HCT116 (cell line): Measurements from ENCODE around the gene MLEC. TPM values are rescaled to one million over a fixed set of nuclear protein-coding genes. Genes with fewer than 3 reads are reported as not detected.

Experiments
- ATAC-seq: fragments of 200-7000 bp; cut with Tn5 transposase; 2 replicates; pipeline ENCODE4 v1.9.1; 2020; ENCODE audit warnings: mild to moderate bottlenecking, moderate library complexity
- BruUV-seq: library from RNA; stranded (reverse); fragments of 400-500 nt; replicated peaks from 2 replicates; lab custom pipeline; 2021; lab: Mats Ljungman, UMichigan
- CTCF ChIA-PET: fragments of 300-600 bp; sonication (Branson Sonifier 250); formaldehyde crosslinking; loops from one replicate; lab custom pipeline; 2021; ENCODE audit warnings: antibody characterized with exemption; lab: Charles Lee
- POLR2A ChIA-PET: fragments of 300-600, 350-600 bp; sonication (Branson Sonifier 250); formaldehyde crosslinking; loops from one replicate; lab custom pipeline; 2021; ENCODE audit warnings: antibody characterized with exemption; lab: Charles Lee
- RAD21 ChIA-PET, 2 experiments: fragments of 300-600 bp; sonication (Branson Sonifier 250); formaldehyde crosslinking; loops; one replicate each; lab custom pipeline; 2023; ENCODE audit warnings: low total read pairs in 2 of 2; ENCODE audit not compliant: uncharacterized antibody in 2 of 2, unreplicated experiment in 2 of 2, low non-redundant PET in 1 of 2; lab: Charles Lee
- DNase-seq: peaks from one replicate; pipeline ENCODE4 v3.0.0-alpha.2; 2010; ENCODE audit warnings: low read depth, low spot score
- H2AFZ ChIP-seq: fragments of 200-600 bp; shearing (Covaris generic), sonication (generic); 2 replicates; pipeline ENCODE4 v1.6.1; 2017; ENCODE audit warnings: low read depth, mixed run types, mixed read lengths, antibody characterized with exemption, low read length; ENCODE audit not compliant: poor library complexity, severe bottlenecking
- H3K27ac ChIP-seq: 2 replicates; pipeline ENCODE4 v1.5.1; 2012; ENCODE audit warnings: low read depth, low read length
- H3K27me3 ChIP-seq: fragments of 200-600 bp; sonication (generic); 2 replicates; pipeline ENCODE4 v1.6.1; 2016; ENCODE audit warnings: mixed run types, low read length, mixed read lengths; ENCODE audit not compliant: insufficient read depth
- H3K36me3 ChIP-seq, 2 experiments: fragments of 200-500 bp in 1 of 2; fragments of 200-600 bp in 1 of 2; sonication (Bioruptor generic) in 1 of 2; sonication (generic) in 1 of 2; 2 replicates each; pipeline versions ENCODE4 v1.5.1 to v1.6.1; 2014 to 2016; ENCODE audit warnings: low read length in 2 of 2, inconsistent platforms in 1 of 2, mixed read lengths in 1 of 2, mixed run types in 1 of 2; ENCODE audit not compliant: insufficient read depth in 2 of 2, control insufficient read depth in 1 of 2
- H3K4me1 ChIP-seq, 2 experiments: fragments of 200-600 bp in 1 of 2; sonication (generic) in 1 of 2; 2 replicates each; pipeline versions ENCODE4 v1.5.1 to v1.6.1; 2012 to 2017; ENCODE audit warnings: low read length in 2 of 2, inconsistent platforms in 1 of 2, mild to moderate bottlenecking in 1 of 2, mixed read lengths in 1 of 2, mixed run types in 1 of 2, moderate library complexity in 1 of 2; ENCODE audit not compliant: insufficient read depth in 2 of 2, control insufficient read depth in 1 of 2
- H3K4me2 ChIP-seq: fragments of 200-600 bp; sonication (generic); 2 replicates; pipeline ENCODE4 v1.6.1; 2017; ENCODE audit warnings: mixed run types, low read length, mixed read lengths
- H3K4me3 ChIP-seq, 2 experiments: fragments of 200-600 bp in 1 of 2; sonication (generic) in 1 of 2; replicated peaks in 1 of 2; 2 replicates each; pipeline ENCODE4 v1.5.1; 2011 to 2016; ENCODE audit warnings: low read length in 2 of 2, control low read depth in 1 of 2, low read depth in 1 of 2, mild to moderate bottlenecking in 1 of 2, mixed read lengths in 1 of 2, mixed run types in 1 of 2
- H3K79me2 ChIP-seq: fragments of 200-600 bp; sonication (generic); 2 replicates; pipeline ENCODE4 v1.6.1; 2017; ENCODE audit warnings: mild to moderate bottlenecking, mixed run types, low read length, moderate library complexity, mixed read lengths; ENCODE audit not compliant: insufficient read depth
- H3K9ac ChIP-seq: fragments of 200-600 bp; sonication (generic); 2 replicates; pipeline ENCODE4 v1.6.1; 2016; ENCODE audit warnings: low read length, mixed read lengths
- H3K9me2 ChIP-seq: fragments of 200-600 bp; sonication (generic), shearing (Covaris generic); 2 replicates; pipeline ENCODE4 v1.6.1; 2017; ENCODE audit warnings: mixed run types, mild to moderate bottlenecking, moderate library complexity; ENCODE audit not compliant: insufficient read depth
- H3K9me3 ChIP-seq, 2 experiments: fragments of 200-500 bp in 1 of 2; fragments of 200-600 bp in 1 of 2; sonication (Bioruptor generic) in 1 of 2; sonication (generic) in 1 of 2; 2 replicates each; pipeline ENCODE4 v1.6.1; 2014 to 2017; ENCODE audit warnings: low read length in 2 of 2, mixed read lengths in 2 of 2, inconsistent platforms in 1 of 2, low read depth in 1 of 2, mild to moderate bottlenecking in 1 of 2, mixed run types in 1 of 2, moderate library complexity in 1 of 2; ENCODE audit not compliant: control insufficient read depth in 1 of 2, insufficient read depth in 1 of 2
- H4K20me1 ChIP-seq: fragments of 200-600 bp; sonication (generic), shearing (Covaris generic); 2 replicates; pipeline ENCODE4 v1.6.1; 2017; ENCODE audit warnings: mixed run types, mild to moderate bottlenecking, moderate library complexity; ENCODE audit not compliant: insufficient read depth
- CBX3 ChIP-seq: IDR thresholded peaks from 2 replicates; pipeline ENCODE4 v1.6.1; 2012; ENCODE audit warnings: low read depth
- ELF1 ChIP-seq: IDR thresholded peaks from 2 replicates; pipeline ENCODE4 v1.6.1; 2012; ENCODE audit warnings: low read depth, borderline replicate concordance
- EZH2 ChIP-seq: fragments of 200-600 bp; sonication (generic); IDR thresholded peaks from 2 replicates; pipeline ENCODE4 v1.6.1; 2017; ENCODE audit warnings: antibody characterized with exemption, mixed run types
- EZH2phosphoT487 ChIP-seq: fragments of 200-600 bp; IDR thresholded peaks from 2 replicates; pipeline ENCODE4 v1.6.1; 2018; ENCODE audit warnings: antibody characterized with exemption, borderline replicate concordance
- POLR2AphosphoS5 ChIP-seq: IDR thresholded peaks from 2 replicates; pipeline ENCODE4 v1.6.1; 2011; ENCODE audit warnings: mild to moderate bottlenecking, low read depth, low read length, moderate library complexity
- RAD21 ChIP-seq: IDR thresholded peaks from 2 replicates; pipeline ENCODE4 v1.6.1; 2012; ENCODE audit warnings: low read depth, mild to moderate bottlenecking
- SIN3A ChIP-seq: IDR thresholded peaks from 2 replicates; pipeline ENCODE4 v1.6.1; 2012; ENCODE audit warnings: low read depth
- SP1 ChIP-seq: IDR thresholded peaks from 2 replicates; pipeline ENCODE4 v1.6.1; 2012; ENCODE audit warnings: low read depth
- YY1 ChIP-seq: IDR thresholded peaks from 2 replicates; pipeline ENCODE4 v1.6.1; 2011; ENCODE audit warnings: low read length, low read depth, moderate library complexity, mild to moderate bottlenecking; ENCODE audit not compliant: insufficient replicate concordance; ENCODE audit errors: extremely low read depth
- intact Hi-C: fragments of 100-400 bp; cut with micrococcal nuclease; formaldehyde crosslinking; loops from 2 replicates; pipeline ENCODE4 v1.10.0; 2022
- total RNA-seq: library from RNA; stranded (reverse); gene quantifications from one replicate; pipeline ENCODE4 v1.2.1, GENCODE V29; 2021; ENCODE audit not compliant: unreplicated experiment
- TF ChIP-seq, protein P1 (sequence below): IDR thresholded peaks from 2 replicates; pipeline ENCODE4 v1.6.1; 2012
- TF ChIP-seq, protein P2 (sequence below): IDR thresholded peaks from 2 replicates; pipeline ENCODE4 v1.6.1; 2012; ENCODE audit warnings: low read depth

MLEC gene
- total RNA-seq, 1 experiment from 2014 or later, result 152 TPM

DNA sequence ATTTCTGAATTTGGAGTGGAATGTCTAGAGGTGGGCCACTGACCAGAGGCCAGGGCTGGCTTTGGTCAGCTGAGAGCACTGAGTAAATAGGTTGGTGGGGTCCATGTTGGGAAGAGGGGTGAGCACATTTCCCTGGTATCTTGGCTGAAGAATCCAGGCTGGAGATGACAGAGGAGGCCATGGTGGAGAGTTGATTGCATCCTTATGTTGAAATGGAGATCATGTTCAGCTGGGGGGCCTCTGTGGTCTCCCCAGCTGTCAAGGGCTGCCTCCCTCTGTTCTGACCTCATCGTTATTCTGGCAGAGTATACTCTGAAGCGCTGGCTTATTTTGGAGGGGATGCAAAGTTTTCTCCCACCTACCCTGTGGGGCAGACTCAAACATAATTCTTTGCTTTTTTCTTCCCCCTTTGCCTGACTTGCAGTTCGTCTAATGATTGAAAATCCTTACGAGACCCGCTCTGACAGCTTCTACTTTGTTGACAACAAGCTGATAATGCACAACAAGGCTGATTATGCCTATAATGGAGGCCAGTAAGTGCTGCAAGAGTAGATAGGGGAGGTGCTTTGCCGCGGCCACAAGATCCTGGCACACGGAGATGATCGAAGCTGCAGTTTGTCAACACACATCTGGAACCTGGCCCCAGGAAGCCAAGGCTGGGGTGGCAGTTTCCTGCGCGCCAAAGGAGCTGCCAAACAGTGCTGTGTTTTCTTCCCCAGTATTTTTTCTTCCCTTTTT is 32.7 kb downstream of the MLEC start:
- Histone ChIP-seq H3K4me2 (no peak overlapping the region), H3K9me3 (no peaks in the 10 kb centered on the region), H3K9me2 (no peaks in the 10 kb centered on the region), H3K79me2 (no peaks in the 10 kb centered on the region), H3K9ac (no peak overlapping the region), H3K4me1 (peaks cover 0 to 7% of the 10 kb centered on the region in 2 experiments; a peak in 1 of 4 replicates), H3K27ac (no peak overlapping the region), H3K36me3 (peaks cover 47 to 54% of the 10 kb centered on the region in 2 experiments; a peak in 3 of 4 replicates), H4K20me1 (no peaks in the 10 kb centered on the region), H3K27me3 (no peaks in the 10 kb centered on the region), H2AFZ (no peak overlapping the region), H3K4me3 (no peak overlapping the region)
- ChIA-PET CTCF (no interaction called here), RAD21 (no interaction called here), POLR2A (no interaction called here)
- BruUV-seq, result no TSS peak
- TF ChIP-seq EZH2 (no peak), RAD21 (no peak), CBX3 (no peak), ELF1 (no peak), YY1 (no peak), SIN3A (no peak), SP1 (no peak)
- TF ChIP-seq, protein P1, sequence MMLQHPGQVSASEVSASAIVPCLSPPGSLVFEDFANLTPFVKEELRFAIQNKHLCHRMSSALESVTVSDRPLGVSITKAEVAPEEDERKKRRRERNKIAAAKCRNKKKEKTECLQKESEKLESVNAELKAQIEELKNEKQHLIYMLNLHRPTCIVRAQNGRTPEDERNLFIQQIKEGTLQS, result no peak
- no peak for ATAC-seq
- no peak for DNase-seq
- intact Hi-C loops, result loop anchor here (10.0 kb wide), 1 partner anchor 385 kb away; no protein-coding TSS in a partner anchor

DNA sequence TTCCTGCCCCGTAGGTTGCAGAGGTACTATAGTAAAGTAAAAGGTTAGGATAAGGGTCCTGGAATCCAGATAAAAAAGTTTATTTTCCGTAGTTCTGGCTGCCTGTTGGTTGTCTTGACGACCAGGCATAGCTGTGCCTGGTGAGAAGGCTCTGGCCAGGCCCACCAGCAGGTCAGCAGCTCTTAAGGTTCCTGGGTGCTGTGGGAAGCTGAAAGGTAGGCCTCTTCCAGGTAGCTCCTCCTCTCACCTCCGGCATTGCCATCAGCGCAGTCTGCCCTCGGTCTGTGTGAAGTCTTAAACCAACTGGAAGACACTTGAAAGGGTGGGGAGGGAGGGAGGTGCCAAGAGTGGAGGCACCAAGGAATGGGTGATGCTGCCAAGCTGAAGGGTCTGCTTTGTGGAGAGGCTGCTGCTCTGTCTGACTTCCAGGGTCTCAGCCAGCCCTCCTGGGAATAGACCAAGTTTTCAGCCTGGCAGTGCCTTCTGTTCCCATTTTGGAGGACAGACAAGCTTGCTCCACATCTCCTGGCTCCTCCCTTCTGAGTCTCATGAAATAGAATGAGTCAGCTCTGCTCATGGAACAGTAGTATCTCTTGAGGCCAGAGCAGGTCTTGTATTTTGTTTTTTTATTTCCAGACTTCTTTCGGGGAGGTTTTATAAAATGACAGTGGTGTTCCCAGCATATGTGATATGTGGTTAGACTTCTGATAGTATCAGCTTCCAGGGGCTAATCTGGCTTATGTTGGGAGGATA is 33.5 kb downstream of the MLEC start:
- Histone ChIP-seq H3K9ac (no peak overlapping the region), H3K79me2 (no peaks in the 10 kb centered on the region), H3K4me1 (peaks cover 0 to 14% of the 10 kb centered on the region in 2 experiments; a peak in 2 of 4 replicates), H3K27me3 (no peaks in the 10 kb centered on the region), H3K4me3 (no peak overlapping the region), H4K20me1 (no peaks in the 10 kb centered on the region), H3K9me3 (no peaks in the 10 kb centered on the region), H3K9me2 (no peaks in the 10 kb centered on the region), H3K36me3 (peaks cover 42 to 48% of the 10 kb centered on the region in 2 experiments; a peak in 3 of 4 replicates), H3K27ac (no peak overlapping the region), H2AFZ (no peak overlapping the region), H3K4me2 (no peak overlapping the region)
- intact Hi-C loops, result no loop called here
- TF ChIP-seq SIN3A (no peak), POLR2AphosphoS5 (no peak), EZH2phosphoT487 (no peak)
- TF ChIP-seq, protein P2, sequence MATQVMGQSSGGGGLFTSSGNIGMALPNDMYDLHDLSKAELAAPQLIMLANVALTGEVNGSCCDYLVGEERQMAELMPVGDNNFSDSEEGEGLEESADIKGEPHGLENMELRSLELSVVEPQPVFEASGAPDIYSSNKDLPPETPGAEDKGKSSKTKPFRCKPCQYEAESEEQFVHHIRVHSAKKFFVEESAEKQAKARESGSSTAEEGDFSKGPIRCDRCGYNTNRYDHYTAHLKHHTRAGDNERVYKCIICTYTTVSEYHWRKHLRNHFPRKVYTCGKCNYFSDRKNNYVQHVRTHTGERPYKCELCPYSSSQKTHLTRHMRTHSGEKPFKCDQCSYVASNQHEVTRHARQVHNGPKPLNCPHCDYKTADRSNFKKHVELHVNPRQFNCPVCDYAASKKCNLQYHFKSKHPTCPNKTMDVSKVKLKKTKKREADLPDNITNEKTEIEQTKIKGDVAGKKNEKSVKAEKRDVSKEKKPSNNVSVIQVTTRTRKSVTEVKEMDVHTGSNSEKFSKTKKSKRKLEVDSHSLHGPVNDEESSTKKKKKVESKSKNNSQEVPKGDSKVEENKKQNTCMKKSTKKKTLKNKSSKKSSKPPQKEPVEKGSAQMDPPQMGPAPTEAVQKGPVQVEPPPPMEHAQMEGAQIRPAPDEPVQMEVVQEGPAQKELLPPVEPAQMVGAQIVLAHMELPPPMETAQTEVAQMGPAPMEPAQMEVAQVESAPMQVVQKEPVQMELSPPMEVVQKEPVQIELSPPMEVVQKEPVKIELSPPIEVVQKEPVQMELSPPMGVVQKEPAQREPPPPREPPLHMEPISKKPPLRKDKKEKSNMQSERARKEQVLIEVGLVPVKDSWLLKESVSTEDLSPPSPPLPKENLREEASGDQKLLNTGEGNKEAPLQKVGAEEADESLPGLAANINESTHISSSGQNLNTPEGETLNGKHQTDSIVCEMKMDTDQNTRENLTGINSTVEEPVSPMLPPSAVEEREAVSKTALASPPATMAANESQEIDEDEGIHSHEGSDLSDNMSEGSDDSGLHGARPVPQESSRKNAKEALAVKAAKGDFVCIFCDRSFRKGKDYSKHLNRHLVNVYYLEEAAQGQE, result no peak
- BruUV-seq, result no TSS peak
- ChIA-PET CTCF (no interaction called here), POLR2A (no interaction called here), RAD21 (no interaction called here)
- ATAC-seq, result no peak
- DNase-seq, result no peak
